ENCODE data around the gene DLG1. TPM values are rescaled to one million over a fixed set of nuclear protein-coding genes. Genes with fewer than 3 reads are reported as not detected.
"Not testable (repeated sequence)": the region's sequence is repeated elsewhere in the genome, so short reads cannot be mapped to it uniquely, and the experiment has no call there.

DLG1 gene
- total RNA-seq, 1 donor from 2014 or later: 80.7 TPM

DNA sequence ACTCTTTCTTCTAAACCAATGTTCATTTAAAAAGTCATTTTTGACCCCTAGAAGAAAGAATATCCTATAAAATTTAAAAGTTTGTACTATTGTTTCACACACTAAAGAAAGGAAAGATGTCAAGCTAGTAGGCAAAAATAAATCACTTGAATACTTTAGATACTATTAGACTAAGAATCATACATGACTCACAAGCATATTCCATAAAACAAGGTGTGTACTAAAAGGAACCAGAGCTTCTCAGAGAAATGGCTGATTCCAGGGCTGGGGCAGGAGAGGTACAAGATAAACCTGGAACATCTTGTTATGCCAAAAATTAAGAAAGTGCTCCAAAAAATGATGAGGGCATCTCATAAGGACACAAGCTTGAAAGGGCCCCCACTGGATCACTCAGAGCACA is 8.7 kb downstream of the DLG1 start:
- no peak for DNase-seq (ENCODE audit: low read depth)

DNA sequence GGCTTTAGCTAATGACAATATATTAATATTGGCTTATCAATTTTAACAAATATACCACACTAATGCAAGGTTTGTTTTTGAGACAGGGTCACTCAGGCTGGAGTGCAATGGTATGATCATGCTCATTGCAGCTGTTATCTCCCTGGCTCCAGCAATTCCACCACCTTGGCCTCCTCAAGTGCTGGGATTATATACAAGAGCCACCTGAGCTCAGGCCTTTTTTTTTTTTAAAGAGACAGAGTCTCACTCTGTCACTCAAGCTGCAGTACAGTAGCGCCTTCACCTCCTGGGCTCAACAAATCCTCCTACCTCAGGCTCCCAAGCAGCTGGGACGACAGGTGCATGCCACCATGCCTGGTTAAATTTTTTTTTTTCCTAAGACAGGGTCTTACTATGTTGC is 11.7 kb downstream of the DLG1 start:
- no peak for DNase-seq (ENCODE audit: low read depth)

GRCh38 chr3:197285557-197285956 is 12.9 kb downstream of the DLG1 start:
- no peak for DNase-seq (ENCODE audit: low read depth)

DNA sequence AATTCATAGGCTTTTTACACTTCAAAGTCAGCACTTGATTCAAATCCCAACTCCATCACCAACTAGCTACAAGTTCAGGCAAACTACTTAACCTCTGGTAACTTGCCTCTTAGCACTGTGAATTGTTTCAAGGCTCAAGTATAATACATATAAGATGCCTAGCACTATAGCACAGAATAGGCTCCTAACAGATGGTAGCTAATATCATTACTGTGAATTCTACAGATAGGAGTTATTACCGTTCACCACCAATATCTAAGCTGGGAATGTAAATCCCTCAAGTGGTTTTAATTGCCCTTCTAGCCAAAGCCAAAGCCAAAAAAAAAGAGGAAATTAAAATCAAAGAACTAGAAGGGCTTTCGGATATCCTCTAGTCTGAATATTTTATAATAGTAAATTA is 15.4 kb downstream of the DLG1 start:
- no peak for DNase-seq (ENCODE audit: low read depth)

DNA sequence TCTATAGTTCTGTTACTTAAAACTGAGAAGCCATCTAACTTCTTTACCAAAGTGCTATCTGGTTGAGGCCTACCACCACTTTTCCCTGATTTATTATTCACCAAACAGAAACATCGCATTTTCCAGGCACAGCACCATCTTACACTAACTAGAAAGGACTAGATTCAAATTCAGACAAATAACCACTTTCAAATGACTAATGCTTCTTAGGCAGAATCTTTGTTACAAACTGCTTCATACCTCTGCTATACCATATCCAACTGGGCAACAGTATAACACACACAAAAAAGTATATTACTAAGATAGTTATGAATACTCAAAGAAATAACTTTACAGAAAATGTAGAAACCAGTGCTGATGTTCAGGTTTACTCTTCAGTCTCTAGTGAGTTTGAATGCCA is 16.6 kb downstream of the DLG1 start:
- no peak for DNase-seq (ENCODE audit: low read depth)

- DNase-seq (ENCODE audit: low read depth): no peak
These were observed 18.3 kb downstream of the DLG1 start for GRCh38 chr3:197280156-197280555.

DNA sequence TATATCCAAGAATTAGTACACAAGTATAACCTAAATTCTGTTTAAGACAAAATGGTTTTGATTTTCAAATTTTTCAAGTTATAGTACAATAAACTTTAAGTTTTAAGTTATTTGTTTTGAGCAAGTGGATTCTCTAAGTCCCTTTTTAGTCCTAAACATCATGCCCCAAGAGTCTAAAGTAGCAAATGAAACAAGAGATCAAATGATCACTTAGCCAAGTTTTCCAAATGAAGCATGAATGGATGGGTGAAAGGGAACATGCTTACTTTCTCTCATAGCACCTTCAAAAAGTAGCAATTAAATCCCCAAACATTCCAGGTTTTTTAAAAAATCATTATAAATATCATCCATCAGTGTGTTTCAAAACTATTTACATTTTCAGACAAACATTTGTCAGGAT is 19.5 kb downstream of the DLG1 start:
- DNase-seq (ENCODE audit: low read depth): no peak

GRCh38 chr3:197276808-197277207 is 21.6 kb downstream of the DLG1 start:
- not testable (repeated sequence) for DNase-seq (ENCODE audit: low read depth)

- no peak for DNase-seq (ENCODE audit: low read depth)
These were observed 27.7 kb downstream of the DLG1 start for GRCh38 chr3:197270558-197271317.

DNA sequence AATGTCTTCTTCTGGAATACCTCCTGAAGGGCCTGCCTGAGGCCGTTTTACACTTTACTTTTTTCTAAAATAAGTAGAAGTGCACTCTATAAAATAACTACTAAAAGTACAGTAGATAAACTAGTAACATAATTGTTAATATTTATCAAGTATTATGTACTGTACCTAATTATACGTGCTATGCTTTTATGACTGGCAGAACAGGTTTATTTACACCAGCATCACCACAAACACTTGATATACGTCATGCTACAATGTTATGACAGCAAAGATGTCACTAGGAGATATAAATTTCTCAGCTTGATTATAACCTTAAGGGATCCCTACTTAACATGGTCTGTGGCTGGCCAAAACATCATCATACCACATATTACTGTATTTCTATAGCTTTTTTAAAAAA is 29.4 kb downstream of the DLG1 start:
- DNase-seq (ENCODE audit: low read depth): no peak

DNA sequence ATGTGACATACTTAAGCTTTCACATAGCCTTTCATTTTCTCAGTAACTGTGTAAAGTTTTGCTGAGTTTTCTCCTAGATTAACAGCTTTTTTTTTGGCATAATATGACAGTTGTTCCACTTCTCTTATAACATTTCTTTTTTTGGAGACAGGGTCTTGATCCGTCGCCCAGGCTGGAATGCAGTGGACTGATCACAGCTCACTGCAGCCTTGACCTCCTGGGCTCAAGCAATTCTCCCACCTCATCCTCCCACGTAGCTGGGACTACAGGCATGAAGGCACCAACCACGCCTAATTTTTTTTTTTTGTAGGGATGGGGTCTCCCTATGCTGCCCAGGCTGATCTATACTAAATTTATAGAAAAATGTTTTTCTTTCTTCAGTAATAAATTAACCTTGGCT is 30.1 kb downstream of the DLG1 start:
- DNase-seq (ENCODE audit: low read depth): peak; percentile 17

GRCh38 chr3:197266331-197266730 is 32.1 kb downstream of the DLG1 start:
- no peak for DNase-seq (ENCODE audit: low read depth)

DNA sequence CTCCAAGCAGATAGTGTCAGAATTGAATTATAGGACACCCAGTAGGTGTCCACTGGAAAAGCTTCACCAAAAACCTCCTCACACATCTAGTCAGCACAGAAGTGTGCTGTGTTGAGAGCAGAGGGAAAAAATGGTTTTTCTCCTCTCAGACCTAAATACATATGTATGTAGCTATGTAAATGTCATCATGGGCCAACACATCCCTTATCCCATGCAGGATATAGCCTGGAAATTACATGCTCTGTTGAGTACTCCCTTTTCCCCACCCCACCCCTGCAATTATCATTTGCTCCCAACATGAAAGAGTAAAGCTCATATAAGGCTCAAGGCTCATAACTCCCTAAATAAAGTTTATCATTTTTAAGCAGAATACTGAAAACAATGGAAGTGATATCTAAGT is 35.7 kb downstream of the DLG1 start:
- DNase-seq (ENCODE audit: low read depth): no peak

GRCh38 chr3:197261164-197261509 is 37.3 kb downstream of the DLG1 start:
- no peak for DNase-seq (ENCODE audit: low read depth)

GRCh38 chr3:197260491-197261163 is 37.8 kb downstream of the DLG1 start:
- DNase-seq (ENCODE audit: low read depth): no peak

DNA sequence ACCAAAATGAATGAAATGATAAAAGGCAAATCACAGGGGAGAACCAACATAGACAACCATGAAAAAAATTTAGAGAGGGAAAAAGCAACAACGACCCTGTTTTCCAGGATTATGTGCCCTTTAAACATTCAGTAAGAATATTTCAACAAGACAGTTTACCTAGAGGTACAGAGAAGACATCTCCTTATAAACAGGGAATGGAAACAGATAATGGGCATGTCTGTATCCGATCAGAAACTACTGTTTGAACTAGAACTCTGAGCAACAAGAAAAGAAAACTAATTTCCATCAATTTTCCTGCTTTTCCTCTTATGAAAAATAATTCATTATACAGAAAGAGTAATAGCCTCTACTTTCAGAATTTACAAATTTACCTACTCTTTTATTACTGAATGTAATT is 39.3 kb downstream of the DLG1 start:
- no peak for DNase-seq (ENCODE audit: low read depth)

GRCh38 chr3:197258168-197258755 is 40.1 kb downstream of the DLG1 start:
- no peak for DNase-seq (ENCODE audit: low read depth)

DNA sequence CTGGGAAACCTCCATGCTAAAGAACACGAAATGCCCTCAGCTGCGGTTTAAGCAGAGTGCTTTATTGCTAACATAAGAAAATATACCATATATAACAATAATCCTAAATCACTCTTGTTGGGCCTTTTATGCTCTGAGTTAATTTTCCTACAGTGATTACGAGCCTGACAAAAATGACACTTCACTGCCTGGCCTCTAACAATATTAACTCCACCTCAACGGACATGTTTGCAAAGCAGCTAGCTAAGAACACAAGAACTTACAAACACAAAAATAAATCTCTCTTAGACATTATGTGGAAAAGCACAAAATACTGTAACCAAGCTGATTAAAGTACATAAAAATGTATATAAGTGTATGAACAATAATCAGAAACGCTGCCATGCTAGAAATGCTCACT is 40.7 kb downstream of the DLG1 start:
- DNase-seq (ENCODE audit: low read depth): no peak

DNA sequence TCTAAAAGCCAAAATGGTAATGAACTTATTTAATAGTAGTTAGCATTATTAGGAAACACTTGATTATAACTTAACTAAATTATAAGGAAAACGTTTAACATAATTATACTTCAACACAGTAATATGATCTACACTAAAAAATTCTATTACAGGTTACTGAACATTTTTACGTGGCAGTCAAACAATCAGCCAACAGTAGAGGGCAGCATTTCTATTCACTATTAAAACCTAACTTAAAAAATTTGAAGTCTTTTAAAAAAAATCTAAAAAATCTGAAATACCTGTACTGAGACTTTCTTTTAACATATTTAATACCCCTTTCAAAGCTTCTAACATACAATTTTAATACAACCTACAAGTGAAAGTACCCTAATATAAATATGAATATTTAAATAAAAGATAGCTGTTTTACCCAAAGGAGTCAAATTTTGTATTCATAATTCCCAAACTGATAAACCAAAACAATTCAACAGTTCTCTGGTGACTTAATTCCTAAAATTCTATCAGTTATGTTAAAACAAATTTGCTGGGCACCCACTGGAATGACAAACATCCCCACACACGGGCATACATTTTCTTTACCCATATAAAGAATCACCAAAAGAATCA is 41.5 kb downstream of the DLG1 start:
- DNase-seq (ENCODE audit: low read depth): peak; percentile 58

DNA sequence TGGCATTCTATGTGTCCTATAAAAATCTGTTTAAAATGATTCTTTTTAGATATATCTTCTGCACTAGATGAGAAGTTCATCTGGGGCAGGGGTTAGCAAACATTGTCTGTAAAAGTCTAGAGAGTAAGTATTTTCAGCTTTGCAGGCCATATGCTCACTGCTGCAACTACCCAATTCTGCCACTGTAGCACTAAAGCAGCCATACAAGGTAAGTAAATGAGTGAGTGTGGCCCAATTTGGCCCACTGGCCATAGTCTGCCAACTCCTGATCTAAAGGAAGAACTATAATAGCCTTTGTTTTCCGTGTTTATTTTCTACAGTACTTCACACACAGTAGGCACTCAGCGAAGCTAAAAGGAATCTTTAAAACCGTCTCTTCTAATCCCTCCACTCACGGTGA is 42.3 kb downstream of the DLG1 start:
- no peak for DNase-seq (ENCODE audit: low read depth)

GRCh38 chr3:197253238-197253947 is 45.0 kb downstream of the DLG1 start:
- no peak for DNase-seq (ENCODE audit: low read depth)

GRCh38 chr3:197249542-197249941 is 48.9 kb downstream of the DLG1 start:
- no peak for DNase-seq (ENCODE audit: low read depth)
